HEK293T (cell line): Measurements from ENCODE around the gene GEMIN8.

Experiments used
- CTCF ChIA-PET: fragments of 350-600 bp; formaldehyde crosslinking; extraction: SDS; loops from one replicate; lab custom pipeline; 2021; ENCODE audit warnings: antibody characterized with exemption, inconsistent platforms; lab: Yijun Ruan, JAX
- POLR2A ChIA-PET: fragments of 350-600 bp; formaldehyde crosslinking; extraction: SDS; loops from one replicate; lab custom pipeline; 2020; ENCODE audit warnings: antibody characterized with exemption, inconsistent platforms; lab: Yijun Ruan, JAX
- DNase-seq: peaks from one replicate; pipeline ENCODE4 v3.0.0; 2012; ENCODE audit warnings: mixed read lengths; ENCODE audit errors: extremely low spot score
- ARNT ChIP-seq: fragments of 450-650 bp; IDR thresholded peaks from 2 replicates; pipeline ENCODE4 v1.6.1; 2017; ENCODE audit warnings: mild to moderate bottlenecking
- BHLHE40 ChIP-seq: fragments of 450-650 bp; IDR thresholded peaks from 2 replicates; pipeline ENCODE4 v1.6.1; 2016; ENCODE audit warnings: mild to moderate bottlenecking, moderate library complexity, borderline replicate concordance
- CTBP1 ChIP-seq: fragments of 450-650 bp; IDR thresholded peaks from 2 replicates; pipeline ENCODE4 v1.6.1; 2016; ENCODE audit warnings: borderline replicate concordance
- ELF4 ChIP-seq: fragments of 450-650 bp; IDR thresholded peaks from 2 replicates; pipeline ENCODE4 v1.6.1; 2017; ENCODE audit warnings: antibody characterized with exemption
- FOXA1 ChIP-seq: fragments of 450-650 bp; IDR thresholded peaks from 2 replicates; pipeline ENCODE4 v1.6.1; 2016; ENCODE audit warnings: mild to moderate bottlenecking
- FOXK2 ChIP-seq: fragments of 450-650 bp; IDR thresholded peaks from 2 replicates; pipeline ENCODE4 v1.6.1; 2016; ENCODE audit warnings: mild to moderate bottlenecking
- FOXM1 ChIP-seq: fragments of 450-650 bp; IDR thresholded peaks from 2 replicates; pipeline ENCODE4 v1.6.1; 2017; ENCODE audit warnings: mild to moderate bottlenecking, borderline replicate concordance
- HDGF ChIP-seq: fragments of 450-650 bp; IDR thresholded peaks from 2 replicates; pipeline ENCODE4 v1.6.1; 2017; ENCODE audit warnings: antibody characterized with exemption, borderline replicate concordance
- L3MBTL2 ChIP-seq: fragments of 450-650 bp; conservative IDR thresholded peaks from 2 replicates; pipeline ENCODE4 v1.6.1; 2016; ENCODE audit warnings: mild to moderate bottlenecking
- LEF1 ChIP-seq: fragments of 450-650 bp; IDR thresholded peaks from 2 replicates; pipeline ENCODE4 v1.6.1; 2017; ENCODE audit warnings: mild to moderate bottlenecking, borderline replicate concordance
- NFRKB ChIP-seq: fragments of 450-650 bp; IDR thresholded peaks from 2 replicates; pipeline ENCODE4 v1.6.1; 2016; ENCODE audit warnings: mild to moderate bottlenecking, moderate library complexity
- SP1 ChIP-seq: fragments of 450-650 bp; IDR thresholded peaks from 2 replicates; pipeline ENCODE4 v1.6.1; 2017
- SUZ12 ChIP-seq: fragments of 450-650 bp; IDR thresholded peaks from 2 replicates; pipeline ENCODE4 v1.6.1; 2016; ENCODE audit warnings: mild to moderate bottlenecking
- TARDBP ChIP-seq: fragments of 450-650 bp; IDR thresholded peaks from 2 replicates; pipeline ENCODE4 v1.6.1; 2016
- ZNF384 ChIP-seq: fragments of 450-650 bp; IDR thresholded peaks from 2 replicates; pipeline ENCODE4 v1.6.1; 2016
- TF ChIP-seq, protein P1 (sequence below): fragments of 450-650 bp; IDR thresholded peaks from 2 replicates; pipeline ENCODE4 v1.6.1; 2016

Gene GEMIN8

DNA sequence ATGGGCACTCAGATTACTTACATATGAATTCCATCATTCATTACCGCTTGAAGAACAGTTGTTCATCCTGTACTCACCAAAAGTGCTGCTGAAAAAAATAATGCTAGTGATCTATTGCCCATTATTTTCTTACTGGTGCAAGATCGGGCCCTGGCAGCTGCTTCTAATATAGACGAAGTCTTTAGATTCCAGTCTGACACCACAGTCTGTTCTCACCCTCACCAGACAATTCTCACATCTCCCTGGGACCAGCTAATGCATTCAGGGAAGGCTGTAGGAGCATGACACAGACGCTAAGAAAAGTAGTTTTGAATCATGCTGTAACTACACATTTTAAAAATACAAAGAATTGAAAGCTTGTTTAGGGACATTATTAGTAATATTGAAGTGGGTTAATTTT lies 13.8 kb downstream of the GEMIN8 start:
- TF ChIP-seq ARNT: no peak
- no peak for TF ChIP-seq FOXK2
- no peak for TF ChIP-seq HDGF
- TF ChIP-seq CTBP1: no peak
- TF ChIP-seq ZNF384: no peak
- TF ChIP-seq BHLHE40: no peak
- TF ChIP-seq, protein P1, sequence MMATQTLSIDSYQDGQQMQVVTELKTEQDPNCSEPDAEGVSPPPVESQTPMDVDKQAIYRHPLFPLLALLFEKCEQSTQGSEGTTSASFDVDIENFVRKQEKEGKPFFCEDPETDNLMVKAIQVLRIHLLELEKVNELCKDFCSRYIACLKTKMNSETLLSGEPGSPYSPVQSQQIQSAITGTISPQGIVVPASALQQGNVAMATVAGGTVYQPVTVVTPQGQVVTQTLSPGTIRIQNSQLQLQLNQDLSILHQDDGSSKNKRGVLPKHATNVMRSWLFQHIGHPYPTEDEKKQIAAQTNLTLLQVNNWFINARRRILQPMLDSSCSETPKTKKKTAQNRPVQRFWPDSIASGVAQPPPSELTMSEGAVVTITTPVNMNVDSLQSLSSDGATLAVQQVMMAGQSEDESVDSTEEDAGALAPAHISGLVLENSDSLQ: no peak
- no peak for TF ChIP-seq TARDBP
- TF ChIP-seq SP1: no peak
- TF ChIP-seq ELF4: no peak
- no peak for TF ChIP-seq SUZ12
- no peak for TF ChIP-seq NFRKB
- TF ChIP-seq FOXM1: no peak
- TF ChIP-seq LEF1: no peak
- TF ChIP-seq L3MBTL2: no peak
- no peak for DNase-seq
- CTCF ChIA-PET: no interaction called here
- POLR2A ChIA-PET: no interaction called here

DNA sequence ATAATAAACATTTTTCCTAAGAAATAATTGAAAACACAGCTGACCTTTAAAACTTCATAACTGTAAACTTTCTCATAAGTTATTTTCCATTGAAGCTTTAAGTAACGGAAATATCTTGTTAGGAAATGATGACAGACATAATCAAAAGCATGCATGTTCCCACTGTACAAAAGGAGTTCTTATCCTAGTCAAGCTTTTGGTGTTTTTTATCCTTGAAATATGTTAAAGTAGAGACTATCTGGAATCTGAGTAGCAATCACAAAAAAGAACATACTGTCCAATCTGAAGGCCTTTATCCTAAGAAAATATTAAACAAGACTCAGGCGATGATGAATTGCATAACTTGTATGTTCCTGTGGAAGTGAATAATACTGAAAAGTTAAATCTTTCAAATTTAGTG lies 14.4 kb downstream of the GEMIN8 start:
- ChIA-PET CTCF (no interaction called here), POLR2A (no interaction called here)
- no peak for DNase-seq
- TF ChIP-seq CTBP1 (no peak), HDGF (no peak), FOXK2 (no peak), LEF1 (no peak), SP1 (no peak), SUZ12 (no peak)

DNA sequence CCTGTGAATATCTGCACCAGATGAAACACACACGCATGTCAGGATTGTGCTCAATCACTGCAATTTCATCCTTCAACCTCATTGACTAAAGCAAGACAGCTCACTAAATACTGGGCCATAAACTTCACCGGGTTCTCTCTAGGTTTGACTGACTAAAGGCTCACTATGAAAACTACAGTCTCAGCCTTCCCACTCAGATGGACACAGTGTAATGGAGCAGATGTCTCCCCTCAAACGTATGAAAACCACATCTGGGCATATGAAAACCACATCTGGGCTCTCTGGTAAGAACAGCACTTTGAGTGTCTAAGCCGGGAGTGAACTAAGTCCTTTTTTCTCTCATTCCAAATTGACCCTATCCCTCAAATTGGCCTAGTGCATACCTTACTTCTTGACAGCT lies 15.2 kb downstream of the GEMIN8 start:
- ChIA-PET POLR2A (no interaction called here), CTCF (no interaction called here)
- DNase-seq: no peak
- TF ChIP-seq SP1 (no peak), FOXM1 (no peak)

DNA sequence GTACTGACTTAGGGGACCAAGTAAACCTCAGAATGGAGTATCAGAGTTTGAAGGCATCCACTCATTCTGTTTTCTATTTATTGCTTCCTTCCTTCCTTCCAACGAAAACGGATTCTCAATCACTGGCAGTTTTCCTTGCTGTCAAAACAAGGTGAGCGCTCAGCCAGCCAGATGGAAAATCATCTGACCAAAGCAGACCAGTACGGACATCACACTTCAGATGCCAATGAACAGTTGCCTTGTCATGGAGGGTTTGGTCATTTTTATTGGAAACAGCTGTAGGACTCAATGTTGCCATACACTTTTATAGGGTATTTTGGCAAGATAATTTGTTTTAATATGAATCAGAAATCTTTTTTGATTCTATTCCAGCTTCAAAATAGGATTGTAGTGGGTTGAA lies 16.6 kb downstream of the GEMIN8 start:
- ChIA-PET CTCF (no interaction called here), POLR2A (no interaction called here)
- DNase-seq: no peak
- TF ChIP-seq FOXM1 (no peak), BHLHE40 (no peak), ARNT (no peak), NFRKB (no peak), FOXA1 (no peak), SP1 (no peak), CTBP1 (no peak), LEF1 (no peak), SUZ12 (no peak), HDGF (no peak), TARDBP (no peak), FOXK2 (no peak), ZNF384 (no peak)
- TF ChIP-seq, protein P1: no peak

DNA sequence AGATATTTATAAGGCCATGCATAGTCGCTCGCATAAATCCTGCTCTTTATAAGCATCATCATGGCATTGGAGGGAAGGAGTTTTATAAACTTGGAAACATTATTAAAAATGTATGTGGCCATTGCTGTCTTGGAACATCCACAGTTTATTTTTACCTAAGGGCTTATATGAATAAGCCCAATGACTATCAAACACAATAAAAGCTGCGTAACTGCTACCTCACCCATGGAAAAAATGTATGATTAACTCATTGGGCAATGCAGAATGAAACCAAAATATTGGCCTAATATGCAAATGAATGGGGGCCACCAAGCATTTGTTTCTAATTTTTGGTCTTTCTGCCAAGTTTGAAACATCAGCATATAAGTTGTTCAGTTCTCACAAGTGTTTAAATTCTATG lies 19.1 kb downstream of the GEMIN8 start:
- ChIA-PET CTCF (no interaction called here), POLR2A (no interaction called here)
- no peak for DNase-seq
- TF ChIP-seq ARNT (no peak), FOXM1 (no peak), CTBP1 (no peak), BHLHE40 (no peak), ZNF384 (no peak), FOXK2 (no peak), FOXA1 (no peak), NFRKB (no peak), ELF4 (no peak), LEF1 (no peak), L3MBTL2 (no peak)
- TF ChIP-seq, protein P1: no peak

DNA sequence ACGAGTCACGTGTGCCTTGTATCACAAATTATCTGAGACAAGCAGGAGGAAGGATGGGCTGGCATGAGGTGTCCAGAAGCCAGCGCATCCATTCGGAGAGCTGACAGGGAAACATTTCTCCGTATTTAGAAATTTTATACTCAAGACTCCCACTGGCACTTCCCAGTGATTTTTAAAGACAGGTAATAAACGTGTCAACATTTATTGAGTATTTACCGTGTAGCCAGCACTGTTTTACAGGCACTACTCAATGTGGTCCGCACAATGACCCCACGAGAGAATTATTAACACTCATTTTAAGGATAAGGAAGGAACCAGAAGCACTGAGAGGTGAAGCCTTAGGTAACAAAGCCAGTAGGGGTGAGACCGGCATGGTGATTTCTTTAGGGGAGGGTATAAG lies 23.2 kb downstream of the GEMIN8 start:
- ChIA-PET CTCF (no interaction called here), POLR2A (no interaction called here)
- TF ChIP-seq, protein P1: peak; percentile 71
- TF ChIP-seq CTBP1 (peak; percentile 53; the same call in 1 of the 2 replicates), FOXM1 (no peak), SP1 (no peak), LEF1 (no peak), SUZ12 (no peak), ELF4 (no peak), L3MBTL2 (no peak)
- DNase-seq: no peak
